Endothelial cell of umbilical vein (primary cell): ENCODE data around the gene VSNL1. TPM values are rescaled to one million over a fixed set of nuclear protein-coding genes. Genes with fewer than 3 reads are reported as not detected.

ENCODE experiments used
- BruUV-seq: library from RNA; stranded (reverse); fragments of 400-500 nt; replicated peaks from 2 replicates; lab custom pipeline; 2021; lab: Mats Ljungman, UMichigan
- CTCF ChIA-PET: fragments of 300-600, 350-600 bp; sonication (Branson Sonifier 250); formaldehyde crosslinking; loops from one replicate; lab custom pipeline; 2021; ENCODE audit warnings: antibody characterized with exemption, inconsistent platforms; lab: Charles Lee
- POLR2A ChIA-PET: fragments of 300-600, 350-600 bp; sonication (Branson Sonifier 250); formaldehyde crosslinking; loops from one replicate; lab custom pipeline; 2021; ENCODE audit warnings: antibody characterized with exemption, inconsistent platforms; lab: Charles Lee
- DNase-seq: peaks from one replicate; pipeline ENCODE4 v3.0.0-alpha.2; 2011; ENCODE audit warnings: low read depth, low spot score
- FAIRE-seq: peaks from 2 replicates; lab custom pipeline; 2011; peaks lifted over from hg19 to GRCh38; lab: Jason Lieb, UNC
- H2AFZ ChIP-seq: 2 replicates; pipeline ENCODE4 v1.6.0; 2012; ENCODE audit warnings: low read depth, low read length, control low read depth, inconsistent platforms
- H3K27ac ChIP-seq: 2 replicates; pipeline ENCODE4 v1.5.1; 2011; ENCODE audit warnings: low read depth, mild to moderate bottlenecking, control low read depth, low read length, moderate library complexity; ENCODE audit not compliant: insufficient read depth
- H3K27me3 ChIP-seq, 2 experiments: 2 replicates each; pipeline versions ENCODE4 v1.6.0 to v1.6.1; 2011; ENCODE audit warnings: low read length in 2 of 2, mixed read lengths in 1 of 2; ENCODE audit not compliant: control insufficient read depth in 2 of 2, insufficient read depth in 2 of 2
- H3K36me3 ChIP-seq, 2 experiments: 2 replicates in 1 of 2; 3 replicates in 1 of 2; pipeline ENCODE4 v1.5.1; 2011; ENCODE audit warnings: low read length in 2 of 2, mild to moderate bottlenecking in 1 of 2, moderate library complexity in 1 of 2; ENCODE audit not compliant: control insufficient read depth in 2 of 2, insufficient read depth in 2 of 2; ENCODE audit errors: extremely low read depth in 1 of 2
- H3K4me1 ChIP-seq: 3 replicates; pipeline ENCODE4 v1.5.1; 2011; ENCODE audit warnings: mild to moderate bottlenecking, low read length; ENCODE audit not compliant: control insufficient read depth, insufficient read depth; ENCODE audit errors: extremely low read depth
- H3K4me2 ChIP-seq: 2 replicates; pipeline ENCODE4 v1.6.1; 2011; ENCODE audit warnings: low read length, control low read depth, mixed read lengths; ENCODE audit not compliant: insufficient read depth
- H3K4me3 ChIP-seq, 3 experiments: fragments of 200-600 bp in 1 of 3; sonication (generic), shearing (Covaris generic) in 1 of 3; replicated peaks in 1 of 3; 2 replicates each; pipeline ENCODE4 v1.5.1; 2011 to 2016; ENCODE audit warnings: control low read depth in 3 of 3, low read length in 3 of 3, mild to moderate bottlenecking in 2 of 3, inconsistent platforms in 1 of 3, low read depth in 1 of 3, moderate library complexity in 1 of 3; ENCODE audit not compliant: insufficient read depth in 1 of 3
- H3K79me2 ChIP-seq: 2 replicates; pipeline ENCODE4 v1.6.0; 2012; ENCODE audit warnings: low read length, inconsistent platforms; ENCODE audit not compliant: control insufficient read depth, insufficient read depth
- H3K9ac ChIP-seq: replicated peaks from 2 replicates; pipeline ENCODE3; 2011; ENCODE audit warnings: low read length, control low read depth; ENCODE audit not compliant: insufficient read depth; ENCODE audit errors: extremely low read depth
- H3K9me1 ChIP-seq: replicated peaks from 3 replicates; pipeline ENCODE4 v1.6.0; 2011; ENCODE audit warnings: mild to moderate bottlenecking, low read length; ENCODE audit not compliant: control insufficient read depth, insufficient read depth; ENCODE audit errors: extremely low read depth
- H3K9me3 ChIP-seq: replicated peaks from 2 replicates; pipeline ENCODE4 v1.5.1; 2012; ENCODE audit warnings: low read length, inconsistent platforms; ENCODE audit not compliant: control insufficient read depth, insufficient read depth
- H4K20me1 ChIP-seq: replicated peaks from 2 replicates; pipeline ENCODE3; 2011; ENCODE audit warnings: mild to moderate bottlenecking, low read length; ENCODE audit not compliant: control insufficient read depth, insufficient read depth; ENCODE audit errors: extremely low read depth
- EZH2 ChIP-seq: IDR thresholded peaks from 2 replicates; pipeline ENCODE4 v1.6.1; 2012; ENCODE audit warnings: borderline replicate concordance, low read depth, mild to moderate bottlenecking, moderate library complexity, low read length, inconsistent platforms; ENCODE audit not compliant: severe bottlenecking
- FOS ChIP-seq: IDR thresholded peaks from 2 replicates; pipeline ENCODE4 v1.6.1; 2011; ENCODE audit warnings: mild to moderate bottlenecking, low read length, moderate library complexity, borderline replicate concordance; ENCODE audit not compliant: insufficient read depth
- GATA2 ChIP-seq: IDR thresholded peaks from 2 replicates; pipeline ENCODE4 v1.7.0; 2011; ENCODE audit warnings: low read depth, mild to moderate bottlenecking, moderate library complexity, mixed read lengths, low read length; ENCODE audit not compliant: insufficient read length, insufficient read depth
- JUN ChIP-seq: IDR thresholded peaks from 2 replicates; pipeline ENCODE4 v1.6.1; 2011; ENCODE audit warnings: borderline replicate concordance, low read depth; ENCODE audit not compliant: insufficient read length, insufficient read depth
- MYC ChIP-seq: IDR thresholded peaks from one replicate; pipeline ENCODE4 v1.6.1; 2011; ENCODE audit warnings: mild to moderate bottlenecking, low read depth, low read length
- POLR2A ChIP-seq: IDR thresholded peaks from 2 replicates; pipeline ENCODE4 v1.6.1; 2012; ENCODE audit warnings: low read depth, mild to moderate bottlenecking, control low read depth, low read length
- POLR2AphosphoS5 ChIP-seq: IDR thresholded peaks from 2 replicates; pipeline ENCODE4 v1.6.1; 2012; ENCODE audit warnings: low read depth, mild to moderate bottlenecking, control low read depth, low read length, moderate library complexity; ENCODE audit not compliant: insufficient read depth
- dilution Hi-C: fragments of 300-500 bp; cut with MboI; formaldehyde crosslinking; loops from one replicate; pipeline ENCODE4 v1.15.0; 2019; ENCODE audit warnings: low sequenced_read_pairs; ENCODE audit not compliant: extremely low pct_ligation_motif_present
- intact Hi-C: fragments of 100-400 bp; cut with micrococcal nuclease; formaldehyde crosslinking; loops from one replicate; pipeline ENCODE4 v1.10.0; 2022
- polyA plus RNA-seq, 4 experiments: library from polyadenylated mRNA; depleted of rRNA in 3 of 4; stranded (reverse) in 3 of 4; unstranded in 1 of 4; fragments of >200 nt; gene quantifications; 2 replicates each; pipeline versions ENCODE4 v1.2.1 to v1.2.3, GENCODE V29; 2011 to 2012; ENCODE audit warnings: missing spikeins in 1 of 4
- total RNA-seq: library from RNA; stranded (reverse); gene quantifications from 2 replicates; pipeline ENCODE4 v1.2.3, GENCODE V29; 2021
- TF ChIP-seq, protein P1 (sequence below), 2 donors: IDR thresholded peaks; 1 replicate in 1 of 2; 2 replicates in 1 of 2; pipeline ENCODE4 v1.5.1; 2011; ENCODE audit warnings: low read length in 2 of 2, mild to moderate bottlenecking in 2 of 2, moderate library complexity in 2 of 2, control low read depth in 1 of 2, inconsistent platforms in 1 of 2, low read depth in 1 of 2; ENCODE audit not compliant: insufficient read depth in 1 of 2; ENCODE audit errors: extremely low read depth in 1 of 2
- TF ChIP-seq, protein P2 (sequence below): IDR thresholded peaks from 2 replicates; pipeline ENCODE4 v1.6.1; 2011; ENCODE audit not compliant: insufficient read depth, insufficient read length

VSNL1 gene
- total and polyA plus RNA-seq, 2 donors (not counting 3 experiments of a cell fraction or from before 2014, with no cell fraction given): not detected

DNA sequence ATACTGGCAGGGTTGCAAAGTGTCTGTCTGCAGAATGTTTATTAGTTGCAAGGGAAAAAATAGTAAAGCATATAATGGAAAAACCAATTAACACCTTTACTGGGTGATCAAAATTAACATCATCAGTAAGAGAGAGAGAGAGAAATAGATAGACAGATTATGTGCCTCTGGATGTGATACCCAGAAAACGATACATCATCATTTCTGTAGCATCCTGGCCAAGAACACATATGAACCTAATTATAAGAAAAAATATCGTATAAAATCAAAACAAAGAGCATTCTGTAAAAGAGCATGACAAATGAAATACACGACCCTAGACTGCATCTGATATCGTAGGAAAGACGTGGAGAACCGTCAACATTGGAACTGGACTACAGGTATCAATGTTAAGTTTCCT is 148.5 kb downstream of the VSNL1 start:
- no peaks in the 10 kb centered on the region for H3K27me3 ChIP-seq
- no peak overlapping the region for H2AFZ ChIP-seq
- CTCF ChIA-PET: interaction anchor here (1.9 kb wide), 1 partner anchor 18 kb away, joined by 12 read pairs; no protein-coding TSS in a partner anchor
- H3K9ac ChIP-seq: no peak overlapping the region
- no peaks in the 10 kb centered on the region for H3K4me1 ChIP-seq
- FAIRE-seq (no peak), DNase-seq (no peak)
- no TSS peak for BruUV-seq
- H3K79me2 ChIP-seq: no peaks in the 10 kb centered on the region
- POLR2A ChIA-PET: no interaction called here
- intact Hi-C loops: no loop called here
- H3K27ac ChIP-seq: no peak overlapping the region
- no peaks in the 10 kb centered on the region for H4K20me1 ChIP-seq
- H3K4me2 ChIP-seq: no peak overlapping the region
- no peak overlapping the region for H3K4me3 ChIP-seq
- dilution Hi-C loops: no loop called here
- TF ChIP-seq JUN: no peak
- no peak for TF ChIP-seq FOS
- TF ChIP-seq MYC: no peak
- no peak for TF ChIP-seq POLR2A
- no peak for TF ChIP-seq EZH2
- TF ChIP-seq, protein P1, sequence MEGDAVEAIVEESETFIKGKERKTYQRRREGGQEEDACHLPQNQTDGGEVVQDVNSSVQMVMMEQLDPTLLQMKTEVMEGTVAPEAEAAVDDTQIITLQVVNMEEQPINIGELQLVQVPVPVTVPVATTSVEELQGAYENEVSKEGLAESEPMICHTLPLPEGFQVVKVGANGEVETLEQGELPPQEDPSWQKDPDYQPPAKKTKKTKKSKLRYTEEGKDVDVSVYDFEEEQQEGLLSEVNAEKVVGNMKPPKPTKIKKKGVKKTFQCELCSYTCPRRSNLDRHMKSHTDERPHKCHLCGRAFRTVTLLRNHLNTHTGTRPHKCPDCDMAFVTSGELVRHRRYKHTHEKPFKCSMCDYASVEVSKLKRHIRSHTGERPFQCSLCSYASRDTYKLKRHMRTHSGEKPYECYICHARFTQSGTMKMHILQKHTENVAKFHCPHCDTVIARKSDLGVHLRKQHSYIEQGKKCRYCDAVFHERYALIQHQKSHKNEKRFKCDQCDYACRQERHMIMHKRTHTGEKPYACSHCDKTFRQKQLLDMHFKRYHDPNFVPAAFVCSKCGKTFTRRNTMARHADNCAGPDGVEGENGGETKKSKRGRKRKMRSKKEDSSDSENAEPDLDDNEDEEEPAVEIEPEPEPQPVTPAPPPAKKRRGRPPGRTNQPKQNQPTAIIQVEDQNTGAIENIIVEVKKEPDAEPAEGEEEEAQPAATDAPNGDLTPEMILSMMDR (IDR thresholded peaks at IDR 0.05; ENCODE audit: extremely low read depth in 1 of 2, insufficient read depth in 1 of 2, low read depth in 1 of 2, low read length in 2 of 2): no peak
- no peak for TF ChIP-seq GATA2
- TF ChIP-seq, protein P2, sequence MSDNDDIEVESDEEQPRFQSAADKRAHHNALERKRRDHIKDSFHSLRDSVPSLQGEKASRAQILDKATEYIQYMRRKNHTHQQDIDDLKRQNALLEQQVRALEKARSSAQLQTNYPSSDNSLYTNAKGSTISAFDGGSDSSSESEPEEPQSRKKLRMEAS: no peak
- no peak for TF ChIP-seq POLR2AphosphoS5
- H3K9me1 ChIP-seq: no peaks in the 10 kb centered on the region
- H3K36me3 ChIP-seq: peaks cover 2 to 4% of the 10 kb centered on the region in 2 experiments
- no peaks in the 10 kb centered on the region for H3K9me3 ChIP-seq
